Measurements from ENCODE around the gene PITRM1.

DNA sequence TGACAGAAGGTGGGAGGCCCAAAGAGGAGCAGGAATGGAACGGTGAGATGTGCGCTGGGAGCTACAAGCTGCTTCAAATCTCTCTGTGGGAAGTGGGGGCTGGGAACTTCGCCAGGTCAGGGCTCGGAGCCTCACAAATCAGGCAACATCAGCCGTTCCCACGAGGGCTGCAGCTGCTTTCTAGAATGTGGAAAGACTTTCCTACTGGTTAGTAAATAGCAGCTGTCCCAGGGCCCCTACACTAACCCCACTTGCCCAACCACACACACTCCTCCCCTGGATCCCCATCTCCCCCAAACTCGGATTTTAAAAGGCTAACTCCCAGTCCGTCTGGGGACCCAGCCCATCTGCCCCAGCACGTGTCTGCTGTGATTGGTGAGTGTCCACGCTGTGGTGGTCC lies 40.6 kb upstream of the PITRM1 start:
- TF ChIP-seq, protein P1, sequence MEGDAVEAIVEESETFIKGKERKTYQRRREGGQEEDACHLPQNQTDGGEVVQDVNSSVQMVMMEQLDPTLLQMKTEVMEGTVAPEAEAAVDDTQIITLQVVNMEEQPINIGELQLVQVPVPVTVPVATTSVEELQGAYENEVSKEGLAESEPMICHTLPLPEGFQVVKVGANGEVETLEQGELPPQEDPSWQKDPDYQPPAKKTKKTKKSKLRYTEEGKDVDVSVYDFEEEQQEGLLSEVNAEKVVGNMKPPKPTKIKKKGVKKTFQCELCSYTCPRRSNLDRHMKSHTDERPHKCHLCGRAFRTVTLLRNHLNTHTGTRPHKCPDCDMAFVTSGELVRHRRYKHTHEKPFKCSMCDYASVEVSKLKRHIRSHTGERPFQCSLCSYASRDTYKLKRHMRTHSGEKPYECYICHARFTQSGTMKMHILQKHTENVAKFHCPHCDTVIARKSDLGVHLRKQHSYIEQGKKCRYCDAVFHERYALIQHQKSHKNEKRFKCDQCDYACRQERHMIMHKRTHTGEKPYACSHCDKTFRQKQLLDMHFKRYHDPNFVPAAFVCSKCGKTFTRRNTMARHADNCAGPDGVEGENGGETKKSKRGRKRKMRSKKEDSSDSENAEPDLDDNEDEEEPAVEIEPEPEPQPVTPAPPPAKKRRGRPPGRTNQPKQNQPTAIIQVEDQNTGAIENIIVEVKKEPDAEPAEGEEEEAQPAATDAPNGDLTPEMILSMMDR (IDR thresholded peaks at IDR 0.05): no peak
- no peak for TF ChIP-seq POLR2A (IDR thresholded peaks at IDR 0.05)
